Measurements from ENCODE around the gene ERFL. TPM values are rescaled to one million over a fixed set of nuclear protein-coding genes. Genes with fewer than 3 reads are reported as not detected.

Gene ERFL
- total and polyA plus RNA-seq, 2 of the 8 experiments (the other 6 are each of a cell fraction or from before 2014, with no cell fraction given) = 0.12 TPM; not detected in 1

DNA sequence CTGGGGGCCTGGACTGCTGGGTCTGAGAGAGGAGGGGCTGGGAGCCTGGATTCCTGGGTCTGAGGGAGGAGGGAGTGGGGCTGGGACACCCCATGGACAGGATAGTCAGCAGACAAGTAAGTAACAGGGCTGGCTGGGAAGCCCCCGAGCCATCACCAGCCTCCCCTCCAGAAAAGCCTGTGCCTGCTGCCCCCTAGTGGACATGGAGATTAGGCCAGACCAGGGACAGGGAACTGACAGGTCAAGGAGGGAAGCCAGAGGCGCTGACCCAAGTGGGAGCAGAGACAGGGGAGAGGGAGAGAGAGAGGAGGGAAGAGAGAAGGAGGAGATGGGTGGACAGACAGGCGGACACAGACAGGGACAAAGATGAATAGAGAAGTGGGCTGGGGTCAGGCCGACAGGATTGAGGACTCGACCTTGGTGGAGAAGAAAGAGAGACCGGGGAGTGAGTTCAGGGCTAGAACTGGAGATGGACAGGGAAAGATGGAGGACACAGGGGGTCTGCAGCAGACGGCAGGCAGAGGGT is 6.7 kb upstream of the ERFL start (continued):
- TF ChIP-seq JUN (IDR thresholded peaks at IDR 0.05; ENCODE audit: low read depth, low read length) = no peak

All from H1 (cell line).